K562 (cell line): ENCODE results near the gene PEX6. TPM values are rescaled to one million over a fixed set of nuclear protein-coding genes. Genes with fewer than 3 reads are reported as not detected.

Source experiments
- ARID1B ChIP-seq: fragments of 450-650 bp; IDR thresholded peaks from 2 replicates; pipeline ENCODE4 v1.6.1; 2016; ENCODE audit warnings: antibody characterized with exemption, mild to moderate bottlenecking, inconsistent platforms
- ARID2 ChIP-seq: fragments of 450-650 bp; IDR thresholded peaks from 2 replicates; pipeline ENCODE4 v1.6.1; 2017; ENCODE audit warnings: antibody characterized with exemption, mild to moderate bottlenecking
- ARNT ChIP-seq, 2 experiments: fragments of 450-650 bp; IDR thresholded peaks; 2 replicates each; pipeline ENCODE4 v1.6.1; 2016; ENCODE audit warnings: mild to moderate bottlenecking in 1 of 2
- ASH1L ChIP-seq: fragments of 450-650 bp; IDR thresholded peaks from 2 replicates; pipeline ENCODE4 v1.6.1; 2018; ENCODE audit warnings: borderline replicate concordance, mild to moderate bottlenecking, low read depth; ENCODE audit not compliant: partially characterized antibody
- CSDE1 ChIP-seq, 2 experiments: fragments of 450-650 bp; IDR thresholded peaks; 2 replicates each; pipeline ENCODE4 v1.6.1; 2016; ENCODE audit warnings: mild to moderate bottlenecking in 1 of 2
- DPF2 ChIP-seq: fragments of 450-650 bp; IDR thresholded peaks from 2 replicates; pipeline ENCODE4 v1.6.1; 2016
- EHMT2 ChIP-seq: fragments of 450-650 bp; IDR thresholded peaks from 2 replicates; pipeline ENCODE4 v1.6.1; 2018; ENCODE audit warnings: antibody characterized with exemption
- ELF4 ChIP-seq: fragments of 450-650 bp; formaldehyde crosslinking; IDR thresholded peaks from 2 replicates; pipeline ENCODE4 v1.4.0; 2022; ENCODE audit warnings: missing genetic modification characterization
- HDAC1 ChIP-seq, 2 experiments: fragments of 450-650 bp; IDR thresholded peaks; 2 replicates each; pipeline ENCODE4 v1.6.1; 2016 to 2017; ENCODE audit warnings: inconsistent platforms in 1 of 2, mild to moderate bottlenecking in 1 of 2, moderate library complexity in 1 of 2
- JUNB ChIP-seq: fragments of 450-650 bp; formaldehyde crosslinking; conservative IDR thresholded peaks from 2 replicates; pipeline ENCODE4 v1.4.0; 2020; ENCODE audit warnings: mild to moderate bottlenecking
- MIER1 ChIP-seq: fragments of 450-650 bp; IDR thresholded peaks from 2 replicates; pipeline ENCODE4 v1.6.1; 2016; ENCODE audit warnings: antibody characterized with exemption, mild to moderate bottlenecking, low read depth
- MTA1 ChIP-seq: fragments of 450-650 bp; IDR thresholded peaks from 2 replicates; pipeline ENCODE4 v1.6.1; 2017; ENCODE audit warnings: borderline replicate concordance
- NCOR1 ChIP-seq: fragments of 450-650 bp; IDR thresholded peaks from 2 replicates; pipeline ENCODE4 v1.6.1; 2016; ENCODE audit warnings: mild to moderate bottlenecking, moderate library complexity
- NFIC ChIP-seq: fragments of 450-650 bp; IDR thresholded peaks from 2 replicates; pipeline ENCODE4 v1.6.1; 2017; ENCODE audit warnings: mild to moderate bottlenecking, inconsistent platforms
- NFRKB ChIP-seq: fragments of 450-650 bp; IDR thresholded peaks from 2 replicates; pipeline ENCODE4 v1.6.1; 2016; ENCODE audit warnings: low read depth
- NR0B1 ChIP-seq: fragments of 450-650 bp; IDR thresholded peaks from one replicate; pipeline ENCODE4 v1.6.1; 2018; ENCODE audit warnings: mild to moderate bottlenecking, moderate library complexity; ENCODE audit not compliant: partially characterized antibody
- REST ChIP-seq, 2 experiments: fragments of 450-650 bp; formaldehyde crosslinking in 1 of 2; IDR thresholded peaks; 2 replicates each; pipeline versions ENCODE4 v1.4.0 to v1.6.1; 2014 to 2020; ENCODE audit warnings: mild to moderate bottlenecking in 2 of 2, borderline replicate concordance in 1 of 2, low read depth in 1 of 2
- THRB ChIP-seq: fragments of 450-650 bp; formaldehyde crosslinking; conservative IDR thresholded peaks from 2 replicates; pipeline ENCODE4 v1.4.0; 2022; ENCODE audit warnings: mild to moderate bottlenecking, missing genetic modification characterization
- ZNF324 ChIP-seq: fragments of 250-450 bp; sonication (Bioruptor Pico); IDR thresholded peaks from 2 replicates; pipeline ENCODE4 v1.4.0; 2020; ENCODE audit warnings: mild to moderate bottlenecking
- polyA plus RNA-seq, 8 experiments: library from polyadenylated mRNA; depleted of rRNA in 4 of 8; stranded (reverse) in 5 of 8; unstranded in 3 of 8; fragments of >200 nt; fragmentation: Nextera tagmentation in 2 of 8; fragmentation: Illumina TruSeq in 1 of 8; extraction: Ambion mirVana in 2 of 8; extraction: Trizol in 1 of 8; gene quantifications; 2 replicates each; pipeline versions ENCODE4 v1.2.1 to v1.2.3, GENCODE V29; 2011 to 2014; ENCODE audit warnings: inconsistent platforms in 1 of 8, missing spikeins in 1 of 8
- total RNA-seq, 7 experiments: library from RNA; depleted of rRNA in 6 of 7; stranded (reverse); fragments of >200 nt in 6 of 7; fragmentation: Illumina TruSeq in 2 of 7; extraction: Trizol in 2 of 7; gene quantifications; 2 replicates each; pipeline versions ENCODE4 v1.2.1 to v1.2.3, GENCODE V29; 2011 to 2021; ENCODE audit warnings: low replicate concordance in 1 of 7

Gene PEX6
- total and polyA plus RNA-seq, 9 of the 15 experiments (the other 6 are each of a cell fraction or from before 2014, with no cell fraction given) = 0.17 to 20.8 (median 6.9) TPM

GRCh38 chr6:43014434-43014909, 35.5 kb upstream of the PEX6 start (continued):
- TF ChIP-seq ELF4 (CRISPR knock-in tag) (peak; percentile 78; the same call in 1 of the 2 replicates), NCOR1 (peak; percentile 55; the same call in 1 of the 2 replicates), NFRKB (peak; percentile 72; the same call in 1 of the 2 replicates), MIER1 (peak; percentile 62; the same call in 1 of the 2 replicates), MTA1 (peak; percentile 34; the same call in 1 of the 2 replicates), NR0B1 (no peak), JUNB (CRISPR knock-in tag) (no peak), CSDE1 (IDR thresholded peaks at IDR 0.05) (0 out of 4 replicates have a peak, but pooled peaks of 1 of the 2 experiments have one; percentile 70), NFIC (peak; percentile 45; the same call in 1 of the 2 replicates), THRB (peak; percentile 82; the same call in 1 of the 2 replicates), ARNT (IDR thresholded peaks at IDR 0.05) (peak in 1 of 2 experiments; percentile 39; a peak in 1 of 4 replicates), ARID2 (0 out of 2 replicates have a peak, but pooled peaks have one; percentile 40), ASH1L (peak; percentile 25), HDAC1 (IDR thresholded peaks at IDR 0.05) (peak in 1 of 2 experiments; percentile 71; a peak in 3 of 4 replicates), DPF2 (peak; percentile 52; the same call in 1 of the 2 replicates), EHMT2 (peak; percentile 77; the same call in 1 of the 2 replicates), ZNF324 (no peak), REST (IDR thresholded peaks at IDR 0.05; ENCODE audit: borderline replicate concordance) (no peak), REST (CRISPR knock-in tag; IDR thresholded peaks at IDR 0.05; ENCODE audit: low read depth) (no peak), ARID1B (peak; percentile 60)
